GM10266 (cell line): Measurements from ENCODE around the gene C7.

ENCODE experiments used
- DNase-seq: peaks from one replicate; pipeline ENCODE4 v3.0.0; 2012; ENCODE audit errors: extremely low spot score
- TF ChIP-seq, protein P1 (sequence below): IDR thresholded peaks from 2 replicates; pipeline ENCODE4 v1.5.1; 2012; ENCODE audit warnings: mild to moderate bottlenecking, low read depth; ENCODE audit not compliant: control insufficient read depth, insufficient read depth; ENCODE audit errors: missing control alignments

Gene C7

DNA sequence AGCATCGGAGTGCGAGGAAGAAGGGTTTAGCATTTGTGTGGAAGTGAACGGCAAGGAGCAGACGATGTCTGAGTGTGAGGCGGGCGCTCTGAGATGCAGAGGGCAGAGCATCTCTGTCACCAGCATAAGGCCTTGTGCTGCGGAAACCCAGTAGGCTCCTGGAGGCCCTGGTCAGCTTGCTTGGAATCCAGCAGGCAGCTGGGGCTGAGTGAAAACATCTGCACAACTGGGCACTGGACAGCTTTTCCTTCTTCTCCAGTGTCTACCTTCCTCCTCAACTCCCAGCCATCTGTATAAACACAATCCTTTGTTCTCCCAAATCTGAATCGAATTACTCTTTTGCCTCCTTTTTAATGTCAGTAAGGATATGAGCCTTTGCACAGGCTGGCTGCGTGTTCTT is 72.1 kb downstream of the C7 start:
- TF ChIP-seq, protein P1, sequence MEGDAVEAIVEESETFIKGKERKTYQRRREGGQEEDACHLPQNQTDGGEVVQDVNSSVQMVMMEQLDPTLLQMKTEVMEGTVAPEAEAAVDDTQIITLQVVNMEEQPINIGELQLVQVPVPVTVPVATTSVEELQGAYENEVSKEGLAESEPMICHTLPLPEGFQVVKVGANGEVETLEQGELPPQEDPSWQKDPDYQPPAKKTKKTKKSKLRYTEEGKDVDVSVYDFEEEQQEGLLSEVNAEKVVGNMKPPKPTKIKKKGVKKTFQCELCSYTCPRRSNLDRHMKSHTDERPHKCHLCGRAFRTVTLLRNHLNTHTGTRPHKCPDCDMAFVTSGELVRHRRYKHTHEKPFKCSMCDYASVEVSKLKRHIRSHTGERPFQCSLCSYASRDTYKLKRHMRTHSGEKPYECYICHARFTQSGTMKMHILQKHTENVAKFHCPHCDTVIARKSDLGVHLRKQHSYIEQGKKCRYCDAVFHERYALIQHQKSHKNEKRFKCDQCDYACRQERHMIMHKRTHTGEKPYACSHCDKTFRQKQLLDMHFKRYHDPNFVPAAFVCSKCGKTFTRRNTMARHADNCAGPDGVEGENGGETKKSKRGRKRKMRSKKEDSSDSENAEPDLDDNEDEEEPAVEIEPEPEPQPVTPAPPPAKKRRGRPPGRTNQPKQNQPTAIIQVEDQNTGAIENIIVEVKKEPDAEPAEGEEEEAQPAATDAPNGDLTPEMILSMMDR, result no peak
- DNase-seq, result no peak

DNA sequence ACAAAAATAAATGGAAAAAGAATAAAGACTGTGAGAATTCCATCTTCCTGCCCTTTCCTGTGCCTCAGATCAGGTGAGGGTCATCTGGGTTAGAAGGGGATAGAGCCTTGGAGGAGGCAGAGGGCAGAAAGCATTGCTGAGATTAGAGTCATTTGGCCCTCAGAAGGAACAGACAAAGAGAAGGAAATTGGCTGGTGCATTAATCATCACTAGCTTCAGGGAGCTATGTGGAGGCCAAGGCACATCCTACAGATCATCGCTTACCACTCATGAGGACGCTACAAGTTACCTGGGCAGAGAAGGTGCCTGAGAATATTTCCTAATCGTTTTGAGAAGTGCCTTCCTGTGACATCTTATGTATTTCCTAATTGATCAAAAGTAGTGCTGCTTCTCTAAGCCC is 74.5 kb downstream of the C7 start:
- TF ChIP-seq, protein P1, result no peak
- DNase-seq, result no peak

DNA sequence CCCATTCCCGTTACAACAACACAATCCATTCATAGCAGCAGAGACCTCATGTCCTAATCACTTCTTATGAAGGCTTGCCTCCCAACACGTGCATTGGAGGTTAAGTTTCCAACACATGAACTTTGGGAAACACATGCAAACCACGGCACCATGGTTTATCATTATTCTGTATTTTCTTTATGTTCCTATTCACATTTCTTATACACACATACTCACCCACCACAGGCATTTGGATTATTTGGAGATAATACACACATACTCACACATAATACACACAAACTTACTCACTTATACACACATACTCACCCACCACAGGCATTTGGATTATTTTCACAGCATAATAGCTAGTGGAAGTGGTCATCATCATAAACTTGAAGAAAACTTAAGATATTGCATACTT is 75.6 kb downstream of the C7 start:
- DNase-seq, result no peak
- TF ChIP-seq, protein P1, result no peak

DNA sequence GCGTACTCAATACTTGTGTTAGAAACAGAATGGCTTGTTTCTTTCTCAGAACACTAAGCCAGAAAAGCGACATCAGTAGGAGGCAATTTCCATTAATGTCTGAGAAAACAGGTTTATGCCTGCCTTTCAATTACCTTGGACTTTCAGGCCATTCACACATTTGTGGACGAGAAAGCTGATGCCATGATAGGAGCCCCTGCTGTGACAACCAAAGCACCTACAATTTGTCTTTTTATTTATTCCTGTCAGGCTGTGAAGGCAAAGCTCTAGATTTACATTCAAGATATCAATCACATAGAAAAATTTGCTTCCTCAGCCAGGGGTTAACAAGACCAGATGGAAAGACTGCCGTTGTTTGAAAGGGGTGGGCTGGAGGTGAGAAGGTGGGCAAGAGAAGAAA is 76.2 kb downstream of the C7 start:
- TF ChIP-seq, protein P1, result no peak

DNA sequence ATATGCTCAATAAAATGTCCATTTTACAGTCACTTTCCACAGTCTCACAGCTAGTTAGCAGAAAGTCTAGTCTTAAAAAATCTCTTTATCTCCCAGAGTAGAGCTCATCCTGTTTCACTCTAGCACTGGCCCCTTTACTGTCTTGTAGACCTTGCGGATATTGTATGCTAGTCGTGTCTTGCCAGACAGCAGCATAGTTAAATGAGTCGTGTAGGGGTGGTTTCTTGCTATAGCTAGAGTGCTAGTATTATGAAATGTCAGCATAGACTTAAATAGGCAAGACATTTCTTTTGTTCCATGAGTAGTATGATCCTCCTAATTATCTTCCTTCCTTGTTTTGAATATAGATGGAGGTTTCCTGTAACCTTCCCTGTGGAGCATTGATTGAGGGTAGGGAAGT is 77.4 kb downstream of the C7 start:
- DNase-seq, result no peak
- TF ChIP-seq, protein P1, result no peak

More for the DNA sequence above, 76.2 kb downstream of the C7 start:
- no peak for DNase-seq

DNA sequence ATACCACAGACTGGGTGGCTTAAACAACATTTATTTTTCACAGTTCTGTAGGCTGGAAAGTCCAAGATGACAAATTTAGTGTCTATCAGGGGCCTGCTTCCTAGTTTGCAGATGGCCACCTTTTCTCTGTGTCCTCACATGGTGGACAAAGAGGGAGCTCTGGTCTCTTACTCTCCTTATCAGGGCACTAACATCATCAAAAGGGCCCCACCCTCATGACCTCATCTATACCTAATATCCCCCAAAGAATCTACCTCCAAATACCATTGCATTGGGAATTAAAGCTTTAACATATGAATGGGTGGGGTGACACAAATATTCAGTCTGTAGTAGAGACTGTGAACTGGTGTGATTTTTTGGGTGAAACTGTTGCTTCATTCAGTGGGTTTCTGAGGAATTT is 78.1 kb downstream of the C7 start:
- no peak for DNase-seq
- TF ChIP-seq, protein P1, result no peak

DNA sequence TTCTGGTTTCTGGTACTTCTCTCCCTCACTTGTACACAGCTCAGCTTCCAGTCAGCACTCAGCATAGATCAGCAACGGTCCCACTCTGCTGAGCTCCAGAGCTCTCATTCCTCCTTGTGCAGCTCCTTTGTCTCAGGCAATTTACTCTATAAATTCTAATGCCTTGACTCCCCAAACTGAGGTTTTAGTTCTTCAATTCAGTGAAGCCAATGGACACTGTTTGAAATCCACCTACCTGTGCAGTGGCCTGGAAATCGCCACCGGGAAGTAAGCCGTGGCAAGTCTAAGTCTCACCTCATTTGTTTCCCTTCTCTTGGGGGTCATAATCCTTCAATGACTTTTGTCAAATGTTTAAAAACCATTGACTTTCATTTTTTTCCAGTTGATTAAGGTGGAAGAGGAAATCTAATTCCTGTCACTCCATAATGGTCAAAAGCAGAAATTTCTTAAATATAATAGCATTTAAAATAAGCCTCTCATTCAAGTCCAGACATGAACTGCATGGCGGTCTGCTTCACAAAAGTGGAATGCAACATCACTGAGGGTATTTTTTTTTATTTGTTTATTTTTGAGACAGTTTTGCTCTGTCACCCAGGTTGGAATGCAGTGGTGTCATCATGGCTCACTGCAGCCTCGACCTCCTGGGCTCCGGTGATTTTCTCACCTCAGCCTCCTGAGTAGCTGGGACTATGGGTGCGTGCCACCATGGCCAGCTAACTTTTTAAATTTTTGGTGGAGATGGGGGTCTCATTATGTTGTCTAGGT is 79.6 kb downstream of the C7 start:
- TF ChIP-seq, protein P1, result no peak
- no peak for DNase-seq
